BJ (cell line): ENCODE data around the gene MBNL3. TPM values are rescaled to one million over a fixed set of nuclear protein-coding genes. Genes with fewer than 3 reads are reported as not detected.

ENCODE experiments used
- CTCF ChIA-PET: fragments of 350-600 bp; formaldehyde crosslinking; extraction: SDS; loops from one replicate; lab custom pipeline; 2021; ENCODE audit warnings: antibody characterized with exemption, inconsistent platforms; lab: Yijun Ruan, JAX
- POLR2A ChIA-PET: fragments of 300-600 bp; sonication (Branson Sonifier 250); formaldehyde crosslinking; extraction: SDS; loops from one replicate; lab custom pipeline; 2021; ENCODE audit warnings: antibody characterized with exemption; lab: Charles Lee
- DNase-seq: peaks from one replicate; pipeline ENCODE4 v3.0.0-alpha.2; 2011; ENCODE audit warnings: low read depth
- H3K27me3 ChIP-seq: 2 replicates; pipeline ENCODE4 v1.6.0; 2011; ENCODE audit warnings: low read length; ENCODE audit not compliant: control insufficient read depth, insufficient read depth
- H3K36me3 ChIP-seq: 2 replicates; pipeline ENCODE4 v1.5.1; 2011; ENCODE audit warnings: low read length; ENCODE audit not compliant: control insufficient read depth, insufficient read depth
- H3K4me3 ChIP-seq: 2 replicates; pipeline ENCODE4 v1.5.1; 2011; ENCODE audit warnings: low read depth, mild to moderate bottlenecking, control low read depth, low read length
- polyA minus RNA-seq: library from RNA; depleted of rRNA, polyadenylated mRNA; stranded (reverse); fragments of >200 nt; gene quantifications from 2 replicates; pipeline ENCODE4 v1.2.3, GENCODE V29; 2011; rRNA and poly(A)+ RNA removed
- polyA plus RNA-seq: library from polyadenylated mRNA; depleted of rRNA; stranded (reverse); fragments of >200 nt; gene quantifications from 2 replicates; pipeline ENCODE4 v1.2.3, GENCODE V29; 2011; rRNA removed
- TF ChIP-seq, protein P1 (sequence below): IDR thresholded peaks from 2 replicates; pipeline ENCODE4 v1.5.1; 2011; ENCODE audit warnings: low read depth, mild to moderate bottlenecking, control low read depth, inconsistent platforms, low read length, moderate library complexity; ENCODE audit not compliant: insufficient read depth

MBNL3 gene, protein sequence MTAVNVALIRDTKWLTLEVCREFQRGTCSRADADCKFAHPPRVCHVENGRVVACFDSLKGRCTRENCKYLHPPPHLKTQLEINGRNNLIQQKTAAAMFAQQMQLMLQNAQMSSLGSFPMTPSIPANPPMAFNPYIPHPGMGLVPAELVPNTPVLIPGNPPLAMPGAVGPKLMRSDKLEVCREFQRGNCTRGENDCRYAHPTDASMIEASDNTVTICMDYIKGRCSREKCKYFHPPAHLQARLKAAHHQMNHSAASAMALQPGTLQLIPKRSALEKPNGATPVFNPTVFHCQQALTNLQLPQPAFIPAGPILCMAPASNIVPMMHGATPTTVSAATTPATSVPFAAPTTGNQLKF
- polyA plus RNA-seq (1.0 and 1.3 TPM in 2 replicates), polyA minus RNA-seq (1.7 and 3.4 TPM in 2 replicates)

DNA sequence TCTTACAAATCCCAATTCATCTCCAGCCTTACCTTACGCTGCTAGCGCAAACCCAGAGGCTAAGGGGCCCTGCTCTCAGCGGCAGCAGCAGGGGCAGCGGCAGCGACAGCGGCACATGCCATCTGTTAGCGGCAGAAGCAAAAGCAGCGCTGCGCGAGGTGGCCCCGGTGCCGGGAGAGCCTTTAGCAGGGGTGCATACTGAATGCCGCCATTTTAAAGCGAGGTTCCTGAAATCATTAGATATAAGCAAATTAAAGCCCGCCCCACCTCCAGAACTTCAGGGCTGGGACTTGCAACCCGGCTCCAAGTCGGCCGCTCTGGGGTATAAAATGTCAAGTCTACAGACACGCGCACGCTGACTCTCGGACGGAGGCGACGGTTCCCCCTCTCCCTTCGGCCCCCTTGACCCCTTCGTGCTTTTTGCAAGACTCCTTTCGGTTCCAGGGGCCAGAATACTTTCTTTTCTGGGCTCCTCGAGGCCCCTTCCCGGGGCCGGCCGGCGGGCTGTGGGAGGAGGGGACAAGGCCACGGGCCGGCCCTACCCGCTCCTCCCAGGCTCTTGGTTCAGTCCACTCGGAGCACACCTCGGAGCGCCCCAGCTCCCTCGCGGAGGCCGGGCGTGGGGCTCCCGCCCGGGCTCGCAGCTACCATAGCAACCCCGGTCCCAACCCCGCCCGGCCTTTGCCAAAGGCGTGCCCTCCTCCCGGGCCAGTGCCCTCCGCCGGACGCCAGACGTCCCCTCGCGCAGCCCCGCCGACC, at the start of gene MBNL3:
MBNL3 (minus strand) TSS at position 220 of the 759 bp plus-strand sequence. CDS start 49,427 bp downstream, outside the sequence.
- ChIA-PET POLR2A (no interaction called here), CTCF (no interaction called here)
- H3K36me3 ChIP-seq: no peaks in the 10 kb centered on the region
- peaks cover 2% of the 10 kb centered on the region for H3K27me3 ChIP-seq
- H3K4me3 ChIP-seq: peak within 1 kb of the TSS; percentile 44
- TF ChIP-seq, protein P1, sequence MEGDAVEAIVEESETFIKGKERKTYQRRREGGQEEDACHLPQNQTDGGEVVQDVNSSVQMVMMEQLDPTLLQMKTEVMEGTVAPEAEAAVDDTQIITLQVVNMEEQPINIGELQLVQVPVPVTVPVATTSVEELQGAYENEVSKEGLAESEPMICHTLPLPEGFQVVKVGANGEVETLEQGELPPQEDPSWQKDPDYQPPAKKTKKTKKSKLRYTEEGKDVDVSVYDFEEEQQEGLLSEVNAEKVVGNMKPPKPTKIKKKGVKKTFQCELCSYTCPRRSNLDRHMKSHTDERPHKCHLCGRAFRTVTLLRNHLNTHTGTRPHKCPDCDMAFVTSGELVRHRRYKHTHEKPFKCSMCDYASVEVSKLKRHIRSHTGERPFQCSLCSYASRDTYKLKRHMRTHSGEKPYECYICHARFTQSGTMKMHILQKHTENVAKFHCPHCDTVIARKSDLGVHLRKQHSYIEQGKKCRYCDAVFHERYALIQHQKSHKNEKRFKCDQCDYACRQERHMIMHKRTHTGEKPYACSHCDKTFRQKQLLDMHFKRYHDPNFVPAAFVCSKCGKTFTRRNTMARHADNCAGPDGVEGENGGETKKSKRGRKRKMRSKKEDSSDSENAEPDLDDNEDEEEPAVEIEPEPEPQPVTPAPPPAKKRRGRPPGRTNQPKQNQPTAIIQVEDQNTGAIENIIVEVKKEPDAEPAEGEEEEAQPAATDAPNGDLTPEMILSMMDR: no peak
- DNase-seq: no peak

DNA sequence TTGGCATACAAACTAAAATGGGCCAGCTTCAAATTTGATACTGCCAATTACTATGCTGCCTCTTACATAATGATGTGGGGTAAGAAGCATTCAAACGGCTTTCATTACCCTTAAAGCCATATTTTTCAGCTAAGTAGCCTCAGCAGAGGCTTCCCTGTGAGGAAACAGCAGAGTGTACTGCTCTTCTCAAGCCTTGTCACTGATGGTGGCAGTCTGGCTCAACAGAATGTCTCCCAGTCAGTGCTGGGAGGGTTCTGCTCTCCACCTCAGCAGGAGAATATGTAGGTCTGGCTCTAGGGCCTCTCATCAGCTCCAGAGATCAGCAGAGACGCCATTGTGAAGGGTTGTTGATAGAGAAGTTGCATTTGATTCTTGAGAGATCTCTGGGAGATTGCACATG, 44.6 kb upstream of the MBNL3 start:
- Histone ChIP-seq H3K36me3 (no peaks in the 10 kb centered on the region), H3K4me3 (no peak overlapping the region), H3K27me3 (no peaks in the 10 kb centered on the region)
- TF ChIP-seq, protein P1: no peak
- DNase-seq: no peak
- POLR2A ChIA-PET: no interaction called here
- CTCF ChIA-PET: no interaction called here

DNA sequence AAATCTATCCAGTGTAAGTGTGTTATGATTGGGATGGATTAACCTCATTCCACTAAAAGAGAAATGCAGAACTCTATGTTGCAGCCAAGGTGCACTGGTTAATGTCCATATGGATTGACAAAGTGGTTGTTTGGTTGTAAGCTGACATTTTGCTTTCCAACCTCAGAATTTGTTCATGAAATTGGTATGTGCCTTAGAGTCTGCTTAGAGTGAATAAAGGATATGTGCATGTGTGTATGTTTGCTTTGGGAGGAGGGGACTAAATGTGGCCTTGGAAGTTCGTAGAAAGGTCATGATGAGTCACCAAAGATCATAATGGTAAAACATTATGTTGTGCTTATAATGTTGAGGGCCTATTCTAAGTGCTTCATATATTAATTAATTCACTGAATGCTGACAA, 44.1 kb upstream of the MBNL3 start:
- TF ChIP-seq, protein P1: no peak
- ChIA-PET POLR2A (no interaction called here), CTCF (no interaction called here)
- no peak for DNase-seq
- H3K4me3 ChIP-seq: no peak overlapping the region
- no peaks in the 10 kb centered on the region for H3K36me3 ChIP-seq
- H3K27me3 ChIP-seq: no peaks in the 10 kb centered on the region

DNA sequence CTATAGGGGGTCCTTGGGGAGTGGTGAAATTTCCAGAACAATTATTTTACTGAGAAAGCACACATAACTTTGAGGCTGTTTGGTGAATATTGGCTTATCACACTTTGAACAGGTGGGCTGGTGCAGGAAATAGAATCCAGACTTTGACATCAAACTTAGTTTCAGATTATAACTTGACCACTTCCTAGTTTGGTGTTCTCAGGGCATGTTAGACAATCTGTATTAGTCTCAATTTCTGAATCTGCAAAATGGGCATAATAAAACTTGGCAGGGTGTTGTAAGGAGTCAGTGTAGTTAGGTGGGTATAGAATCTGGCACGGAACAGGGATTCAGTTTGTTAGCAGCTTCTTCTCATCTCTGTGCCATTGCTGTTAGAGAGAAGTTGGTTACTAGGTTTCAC, 43.3 kb upstream of the MBNL3 start:
- ChIA-PET CTCF (no interaction called here), POLR2A (no interaction called here)
- DNase-seq: no peak
- Histone ChIP-seq H3K36me3 (no peaks in the 10 kb centered on the region), H3K4me3 (no peak overlapping the region), H3K27me3 (no peaks in the 10 kb centered on the region)
- TF ChIP-seq, protein P1: no peak

DNA sequence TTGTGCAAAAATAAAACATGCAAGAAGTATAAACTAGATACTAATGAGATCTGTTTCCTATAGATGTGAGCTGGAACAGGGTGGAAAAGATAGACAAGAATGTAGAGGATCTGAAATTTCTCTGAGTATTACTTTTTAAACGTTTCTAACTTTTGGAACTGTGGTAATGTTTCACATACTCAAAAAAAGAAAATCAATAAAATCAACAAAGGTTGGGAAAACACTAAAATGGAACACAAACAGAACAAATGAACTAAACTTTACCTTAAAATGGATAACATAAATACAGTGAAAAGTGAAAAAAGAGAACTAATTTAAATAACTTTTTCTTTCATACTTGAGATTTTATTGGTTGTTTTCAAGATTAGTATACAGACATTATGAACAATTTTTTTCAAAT, 32.0 kb upstream of the MBNL3 start:
- CTCF ChIA-PET: no interaction called here
- no peak for DNase-seq
- Histone ChIP-seq H3K36me3 (no peaks in the 10 kb centered on the region), H3K27me3 (no peaks in the 10 kb centered on the region), H3K4me3 (no peak overlapping the region)
- POLR2A ChIA-PET: no interaction called here
- TF ChIP-seq, protein P1: no peak
